ENCODE measurements around the gene CLDN19. TPM values are rescaled to one million over a fixed set of nuclear protein-coding genes. Genes with fewer than 3 reads are reported as not detected.

CLDN19 gene
- total and polyA plus RNA-seq, 9 of the 15 experiments (the other 6 are each of a cell fraction or from before 2014, with no cell fraction given) = not detected

- TF ChIP-seq ZNF407 (IDR thresholded peaks at IDR 0.05; ENCODE audit: low read depth) (no peak), ZNF3 (CRISPR knock-in tag; IDR thresholded peaks at IDR 0.05) (no peak)
- TF ChIP-seq, protein P1, sequence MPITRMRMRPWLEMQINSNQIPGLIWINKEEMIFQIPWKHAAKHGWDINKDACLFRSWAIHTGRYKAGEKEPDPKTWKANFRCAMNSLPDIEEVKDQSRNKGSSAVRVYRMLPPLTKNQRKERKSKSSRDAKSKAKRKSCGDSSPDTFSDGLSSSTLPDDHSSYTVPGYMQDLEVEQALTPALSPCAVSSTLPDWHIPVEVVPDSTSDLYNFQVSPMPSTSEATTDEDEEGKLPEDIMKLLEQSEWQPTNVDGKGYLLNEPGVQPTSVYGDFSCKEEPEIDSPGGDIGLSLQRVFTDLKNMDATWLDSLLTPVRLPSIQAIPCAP (CRISPR knock-in tag; IDR thresholded peaks at IDR 0.05; ENCODE audit: borderline replicate concordance) = no peak
Observed at GRCh38 chr1:42786097-42786496, 46.1 kb upstream of the CLDN19 start (continued).
